ENCODE results near the gene ACOX3. TPM values are rescaled to one million over a fixed set of nuclear protein-coding genes. Genes with fewer than 3 reads are reported as not detected.
A peak's percentile ranks its signal among the peaks of the same experiment; 100 is the strongest.

Gene ACOX3
- polyA plus RNA-seq, 2 donors: 31.8 to 36.1 TPM

GRCh38 chr4:8402640-8403039 lies 37.9 kb downstream of the ACOX3 start:
- Histone ChIP-seq H3K4me1 (ENCODE audit: control insufficient read depth in 2 of 2, insufficient read depth in 2 of 2, low read length in 1 of 2) (peaks cover 3 to 6% of the 10 kb centered on the region in 2 donors), H3K36me3 (ENCODE audit: control insufficient read depth in 2 of 2, insufficient read depth in 2 of 2, low read length in 1 of 2) (peaks cover 23 to 39% of the 10 kb centered on the region in 2 donors), H3K9me3 (ENCODE audit: control insufficient read depth in 2 of 2, insufficient read depth in 1 of 2, low read depth in 1 of 2, low read length in 1 of 2) (no peaks in the 10 kb centered on the region), H3K27me3 (ENCODE audit: control insufficient read depth in 1 of 2, insufficient read depth in 2 of 2, low read length in 2 of 2) (no peaks in the 10 kb centered on the region), H3K4me3 (ENCODE audit: low read depth in 1 of 2, low read length in 2 of 2) (no peak overlapping the region), H3K27ac (ENCODE audit: low read depth in 2 of 2, low read length in 1 of 2) (peak overlapping the region in 1 of 2 donors; percentile 70)
- 68 to 72% methylated on average over 14 of the region's 14 CpGs for WGBS, 2 donors

GRCh38 chr4:8402181-8402597 lies 38.3 kb downstream of the ACOX3 start:
- 43 to 57% methylated on average over 11 of the region's 11 CpGs for WGBS, 2 donors
- H3K27ac ChIP-seq (ENCODE audit: low read depth in 2 of 2, low read length in 1 of 2): peak overlapping the region in 1 of 2 donors; percentile 54
- H3K4me3 ChIP-seq (ENCODE audit: low read depth in 1 of 2, low read length in 2 of 2): no peak overlapping the region
- H3K36me3 ChIP-seq (ENCODE audit: control insufficient read depth in 2 of 2, insufficient read depth in 2 of 2, low read length in 1 of 2): peaks cover 23 to 43% of the 10 kb centered on the region in 2 donors
- peaks cover 3 to 6% of the 10 kb centered on the region in 2 donors for H3K4me1 ChIP-seq (ENCODE audit: control insufficient read depth in 2 of 2, insufficient read depth in 2 of 2, low read length in 1 of 2)
- H3K9me3 ChIP-seq (ENCODE audit: control insufficient read depth in 2 of 2, insufficient read depth in 1 of 2, low read depth in 1 of 2, low read length in 1 of 2): no peaks in the 10 kb centered on the region
- no peaks in the 10 kb centered on the region for H3K27me3 ChIP-seq (ENCODE audit: control insufficient read depth in 1 of 2, insufficient read depth in 2 of 2, low read length in 2 of 2)

- Histone ChIP-seq H3K4me3 (ENCODE audit: low read depth in 1 of 2, low read length in 2 of 2) (no peak overlapping the region), H3K27ac (ENCODE audit: low read depth in 2 of 2, low read length in 1 of 2) (peak overlapping the region in 1 of 2 donors; percentile 54), H3K9me3 (ENCODE audit: control insufficient read depth in 2 of 2, insufficient read depth in 1 of 2, low read depth in 1 of 2, low read length in 1 of 2) (no peaks in the 10 kb centered on the region), H3K4me1 (ENCODE audit: control insufficient read depth in 2 of 2, insufficient read depth in 2 of 2, low read length in 1 of 2) (peaks cover 3 to 6% of the 10 kb centered on the region in 2 donors), H3K36me3 (ENCODE audit: control insufficient read depth in 2 of 2, insufficient read depth in 2 of 2, low read length in 1 of 2) (peaks cover 23 to 45% of the 10 kb centered on the region in 2 donors), H3K27me3 (ENCODE audit: control insufficient read depth in 1 of 2, insufficient read depth in 2 of 2, low read length in 2 of 2) (no peaks in the 10 kb centered on the region)
- 89 to 95% methylated on average over 10 of the region's 10 CpGs for WGBS, 2 donors
Observed at GRCh38 chr4:8401665-8402064, 38.9 kb downstream of the ACOX3 start.

- H3K27ac ChIP-seq (ENCODE audit: low read depth in 2 of 2, low read length in 1 of 2): peak overlapping the region in 1 of 2 donors; percentile 54
- H3K4me3 ChIP-seq (ENCODE audit: low read depth in 1 of 2, low read length in 2 of 2): no peak overlapping the region
- H3K9me3 ChIP-seq (ENCODE audit: control insufficient read depth in 2 of 2, insufficient read depth in 1 of 2, low read depth in 1 of 2, low read length in 1 of 2): no peaks in the 10 kb centered on the region
- H3K4me1 ChIP-seq (ENCODE audit: control insufficient read depth in 2 of 2, insufficient read depth in 2 of 2, low read length in 1 of 2): peaks cover 3 to 6% of the 10 kb centered on the region in 2 donors
- H3K36me3 ChIP-seq (ENCODE audit: control insufficient read depth in 2 of 2, insufficient read depth in 2 of 2, low read length in 1 of 2): peaks cover 21 to 46% of the 10 kb centered on the region in 2 donors
- no peaks in the 10 kb centered on the region for H3K27me3 ChIP-seq (ENCODE audit: control insufficient read depth in 1 of 2, insufficient read depth in 2 of 2, low read length in 2 of 2)
- WGBS, 2 donors: 84 to 86% methylated on average over 13 of the region's 13 CpGs
Observed at GRCh38 chr4:8400632-8401325, 39.7 kb downstream of the ACOX3 start.

GRCh38 chr4:8399298-8399697 lies 41.2 kb downstream of the ACOX3 start:
- peaks cover 5 to 12% of the 10 kb centered on the region in 2 donors for H3K4me1 ChIP-seq (ENCODE audit: control insufficient read depth in 2 of 2, insufficient read depth in 2 of 2, low read length in 1 of 2)
- 87 to 94% methylated on average over 14 to 15 of the region's 15 CpGs for WGBS, 2 donors
- no peaks in the 10 kb centered on the region for H3K27me3 ChIP-seq (ENCODE audit: control insufficient read depth in 1 of 2, insufficient read depth in 2 of 2, low read length in 2 of 2)
- H3K4me3 ChIP-seq (ENCODE audit: low read depth in 1 of 2, low read length in 2 of 2): no peak overlapping the region
- H3K9me3 ChIP-seq (ENCODE audit: control insufficient read depth in 2 of 2, insufficient read depth in 1 of 2, low read depth in 1 of 2, low read length in 1 of 2): no peaks in the 10 kb centered on the region
- peaks cover 7 to 38% of the 10 kb centered on the region in 2 donors for H3K36me3 ChIP-seq (ENCODE audit: control insufficient read depth in 2 of 2, insufficient read depth in 2 of 2, low read length in 1 of 2)
- no peak overlapping the region for H3K27ac ChIP-seq (ENCODE audit: low read depth in 2 of 2, low read length in 1 of 2)

GRCh38 chr4:8398347-8398746 lies 42.2 kb downstream of the ACOX3 start:
- Histone ChIP-seq H3K27me3 (ENCODE audit: control insufficient read depth in 1 of 2, insufficient read depth in 2 of 2, low read length in 2 of 2) (no peaks in the 10 kb centered on the region), H3K4me3 (ENCODE audit: low read depth in 1 of 2, low read length in 2 of 2) (no peak overlapping the region), H3K4me1 (ENCODE audit: control insufficient read depth in 2 of 2, insufficient read depth in 2 of 2, low read length in 1 of 2) (peaks cover 5 to 15% of the 10 kb centered on the region in 2 donors), H3K9me3 (ENCODE audit: control insufficient read depth in 2 of 2, insufficient read depth in 1 of 2, low read depth in 1 of 2, low read length in 1 of 2) (no peaks in the 10 kb centered on the region), H3K36me3 (ENCODE audit: control insufficient read depth in 2 of 2, insufficient read depth in 2 of 2, low read length in 1 of 2) (peaks cover 7 to 32% of the 10 kb centered on the region in 2 donors), H3K27ac (ENCODE audit: low read depth in 2 of 2, low read length in 1 of 2) (no peak overlapping the region)
- 92 to 95% methylated on average over 9 of the region's 9 CpGs for WGBS, 2 donors

- Histone ChIP-seq H3K4me1 (ENCODE audit: control insufficient read depth in 2 of 2, insufficient read depth in 2 of 2, low read length in 1 of 2) (peaks cover 5 to 10% of the 10 kb centered on the region in 2 donors), H3K36me3 (ENCODE audit: control insufficient read depth in 2 of 2, insufficient read depth in 2 of 2, low read length in 1 of 2) (peaks cover 7 to 38% of the 10 kb centered on the region in 2 donors), H3K4me3 (ENCODE audit: low read depth in 1 of 2, low read length in 2 of 2) (no peak overlapping the region), H3K9me3 (ENCODE audit: control insufficient read depth in 2 of 2, insufficient read depth in 1 of 2, low read depth in 1 of 2, low read length in 1 of 2) (no peaks in the 10 kb centered on the region), H3K27me3 (ENCODE audit: control insufficient read depth in 1 of 2, insufficient read depth in 2 of 2, low read length in 2 of 2) (no peaks in the 10 kb centered on the region), H3K27ac (ENCODE audit: low read depth in 2 of 2, low read length in 1 of 2) (no peak overlapping the region)
- 94 to 95% methylated on average over 27 of the region's 27 CpGs for WGBS, 2 donors
Observed at GRCh38 chr4:8396762-8397406, 43.6 kb downstream of the ACOX3 start.

GRCh38 chr4:8395504-8396296 lies 44.8 kb downstream of the ACOX3 start:
- peak overlapping the region in 1 of 2 donors; percentile 15 for H3K27ac ChIP-seq (ENCODE audit: low read depth in 2 of 2, low read length in 1 of 2)
- no peaks in the 10 kb centered on the region for H3K9me3 ChIP-seq (ENCODE audit: control insufficient read depth in 2 of 2, insufficient read depth in 1 of 2, low read depth in 1 of 2, low read length in 1 of 2)
- H3K27me3 ChIP-seq (ENCODE audit: control insufficient read depth in 1 of 2, insufficient read depth in 2 of 2, low read length in 2 of 2): no peaks in the 10 kb centered on the region
- H3K4me3 ChIP-seq (ENCODE audit: low read depth in 1 of 2, low read length in 2 of 2): no peak overlapping the region
- WGBS, 2 donors: 96 to 97% methylated on average over 12 of the region's 12 CpGs
- H3K36me3 ChIP-seq (ENCODE audit: control insufficient read depth in 2 of 2, insufficient read depth in 2 of 2, low read length in 1 of 2): peaks cover 4 to 38% of the 10 kb centered on the region in 2 donors
- H3K4me1 ChIP-seq (ENCODE audit: control insufficient read depth in 2 of 2, insufficient read depth in 2 of 2, low read length in 1 of 2): peaks cover 3 to 9% of the 10 kb centered on the region in 2 donors

- no peaks in the 10 kb centered on the region for H3K27me3 ChIP-seq (ENCODE audit: control insufficient read depth in 1 of 2, insufficient read depth in 2 of 2, low read length in 2 of 2)
- no peak overlapping the region for H3K4me3 ChIP-seq (ENCODE audit: low read depth in 1 of 2, low read length in 2 of 2)
- H3K4me1 ChIP-seq (ENCODE audit: control insufficient read depth in 2 of 2, insufficient read depth in 2 of 2, low read length in 1 of 2): peaks cover 3 to 9% of the 10 kb centered on the region in 2 donors
- H3K36me3 ChIP-seq (ENCODE audit: control insufficient read depth in 2 of 2, insufficient read depth in 2 of 2, low read length in 1 of 2): peaks cover 4 to 44% of the 10 kb centered on the region in 2 donors
- 83 to 84% methylated on average over 12 of the region's 12 CpGs for WGBS, 2 donors
- H3K9me3 ChIP-seq (ENCODE audit: control insufficient read depth in 2 of 2, insufficient read depth in 1 of 2, low read depth in 1 of 2, low read length in 1 of 2): no peaks in the 10 kb centered on the region
- peak overlapping the region; percentile 59 to 82 for H3K27ac ChIP-seq (ENCODE audit: low read depth in 2 of 2, low read length in 1 of 2)
Observed at GRCh38 chr4:8394806-8395205, 45.7 kb downstream of the ACOX3 start.
